CD4-positive, alpha-beta T cell (primary cell): Measurements from ENCODE around the gene DSTN. TPM values are rescaled to one million over a fixed set of nuclear protein-coding genes. Genes with fewer than 3 reads are reported as not detected.

Source experiments
- ATAC-seq: fragments of 200-7000 bp; cut with Tn5 transposase; one replicate; pipeline ENCODE4 v1.10.0; 2022; ENCODE audit warnings: mild to moderate bottlenecking; ENCODE audit not compliant: poor library complexity
- CTCF ChIA-PET: fragments of 350-600 bp; sonication (Branson Sonifier 250); formaldehyde crosslinking; loops from one replicate; lab custom pipeline; 2021; ENCODE audit warnings: antibody characterized with exemption, inconsistent platforms; lab: Charles Lee
- POLR2A ChIA-PET: fragments of 350-600 bp; sonication (Branson Sonifier 250); formaldehyde crosslinking; loops from one replicate; lab custom pipeline; 2021; ENCODE audit warnings: antibody characterized with exemption, inconsistent platforms; lab: Charles Lee
- DNase-seq, 14 experiments: peaks; one replicate each; pipeline ENCODE4 v3.0.0-alpha.2; 2013 to 2020; ENCODE audit warnings: mixed read lengths in 2 of 14
- H3K27ac ChIP-seq, 2 donors: one replicate each; pipeline versions ENCODE4 v1.5.1 to v1.7.0; 2013; ENCODE audit warnings: low read length in 2 of 2, low read depth in 1 of 2, mild to moderate bottlenecking in 1 of 2
- H3K27me3 ChIP-seq, 2 experiments: 1 replicate in 1 of 2; 2 replicates in 1 of 2; pipeline versions ENCODE4 v1.6.1 to v1.7.0; 2013; ENCODE audit warnings: low read length in 2 of 2, control low read depth in 1 of 2, mild to moderate bottlenecking in 1 of 2, moderate library complexity in 1 of 2; ENCODE audit not compliant: insufficient read depth in 2 of 2, control insufficient read depth in 1 of 2
- H3K36me3 ChIP-seq: one replicate; pipeline ENCODE4 v1.6.1; 2013; ENCODE audit warnings: low read length, control low read depth; ENCODE audit not compliant: insufficient read depth
- H3K4me1 ChIP-seq: one replicate; pipeline ENCODE4 v1.6.1; 2013; ENCODE audit warnings: low read length, control low read depth; ENCODE audit not compliant: insufficient read depth
- H3K4me3 ChIP-seq: one replicate; pipeline ENCODE4 v1.5.1; 2013; ENCODE audit warnings: mild to moderate bottlenecking, low read length, moderate library complexity
- H3K9me3 ChIP-seq, 2 experiments: 1 replicate in 1 of 2; 2 replicates in 1 of 2; pipeline versions ENCODE4 v1.6.1 to v1.7.0; 2013; ENCODE audit warnings: low read length in 2 of 2, mild to moderate bottlenecking in 2 of 2, control low read depth in 1 of 2, moderate library complexity in 1 of 2; ENCODE audit not compliant: control insufficient read depth in 1 of 2, insufficient read depth in 1 of 2
- H3K27ac Mint-ChIP-seq: one replicate; pipeline ENCODE4 v1.8.0; 2020; ENCODE audit warnings: mixed read lengths
- H3K27me3 Mint-ChIP-seq: one replicate; pipeline ENCODE4 v1.8.0; 2021; ENCODE audit warnings: mixed read lengths
- H3K36me3 Mint-ChIP-seq: one replicate; pipeline ENCODE4 v1.8.0; 2021; ENCODE audit warnings: low read depth, mixed read lengths
- H3K4me1 Mint-ChIP-seq: one replicate; pipeline ENCODE4 v1.8.0; 2021; ENCODE audit warnings: low read depth, mixed read lengths
- H3K4me3 Mint-ChIP-seq: one replicate; pipeline ENCODE4 v1.8.0; 2020; ENCODE audit warnings: mild to moderate bottlenecking, mixed read lengths
- H3K9me3 Mint-ChIP-seq: one replicate; pipeline ENCODE4 v1.8.0; 2020; ENCODE audit warnings: mixed read lengths
- intact Hi-C, 2 experiments: fragments of 100-400 bp; cut with DNase I in 1 of 2; cut with micrococcal nuclease in 1 of 2; formaldehyde crosslinking; loops; one replicate each; pipeline versions ENCODE4 v1.15.1 to v1.9.0; 2023 to 2025; cut with DNase I, micrococcal nuclease
- total RNA-seq, 174 experiments: library from RNA in 2 of 174; stranded (reverse) in 2 of 174; gene quantifications; one replicate each; pipeline ENCODE4 v1.2.3 and lab custom pipeline; 2021 to 2026
- TF ChIP-seq, protein P1 (sequence below): fragments of 200-600 bp; IDR thresholded peaks from one replicate; pipeline ENCODE4 v1.8.0; 2022; ENCODE audit warnings: antibody characterized with exemption, mild to moderate bottlenecking

The DSTN gene
- total RNA-seq, 2 experiments from 2014 or later, result 36.0 to 38.9 TPM

DNA sequence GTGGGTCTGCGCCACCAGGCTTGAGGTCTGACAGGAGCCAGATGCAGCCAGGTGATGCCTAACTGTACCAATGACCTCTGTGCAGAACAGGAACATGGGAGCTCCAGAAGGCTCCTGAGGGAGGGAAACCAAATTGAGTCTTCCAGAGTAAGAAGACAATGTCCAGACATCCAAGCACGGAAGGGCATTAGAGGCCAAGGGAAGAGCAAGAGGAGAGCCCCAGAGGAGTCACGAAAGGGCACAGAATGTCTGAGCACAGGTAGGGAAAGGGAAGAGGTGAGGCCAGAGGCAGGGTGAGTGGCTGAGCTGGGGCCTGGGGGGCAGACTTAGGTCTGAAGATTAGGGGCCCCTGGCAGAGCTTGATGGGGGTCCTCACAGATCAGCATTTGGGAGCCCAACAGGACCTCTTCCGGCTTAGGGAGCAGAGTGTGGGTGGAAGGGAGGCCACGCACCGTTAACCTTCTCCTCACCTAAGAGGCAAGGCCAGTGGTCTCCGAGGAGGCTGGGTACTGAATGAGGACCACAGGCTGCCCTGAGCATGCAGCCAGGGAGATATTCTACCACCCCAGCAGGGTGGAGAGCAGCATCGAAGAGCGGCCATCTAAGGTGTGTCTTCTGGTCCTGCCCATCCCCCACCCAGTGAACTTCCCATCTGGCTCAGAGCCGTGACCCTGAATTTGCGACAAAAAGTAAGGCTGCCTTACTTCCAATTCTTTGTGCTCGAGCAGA, 70.4 kb downstream of the DSTN start:
- no peak for ATAC-seq
- ChIA-PET CTCF (no interaction called here), POLR2A (no interaction called here)
- no peaks in the 10 kb centered on the region for H3K9me3 Mint-ChIP-seq
- no peaks in the 10 kb centered on the region for H3K4me1 Mint-ChIP-seq
- peaks cover 31% of the 10 kb centered on the region for H3K36me3 ChIP-seq
- no peaks in the 10 kb centered on the region for H3K27me3 Mint-ChIP-seq
- no peak overlapping the region for H3K4me3 ChIP-seq
- intact Hi-C loops, result no loop called here
- TF ChIP-seq, protein P1, sequence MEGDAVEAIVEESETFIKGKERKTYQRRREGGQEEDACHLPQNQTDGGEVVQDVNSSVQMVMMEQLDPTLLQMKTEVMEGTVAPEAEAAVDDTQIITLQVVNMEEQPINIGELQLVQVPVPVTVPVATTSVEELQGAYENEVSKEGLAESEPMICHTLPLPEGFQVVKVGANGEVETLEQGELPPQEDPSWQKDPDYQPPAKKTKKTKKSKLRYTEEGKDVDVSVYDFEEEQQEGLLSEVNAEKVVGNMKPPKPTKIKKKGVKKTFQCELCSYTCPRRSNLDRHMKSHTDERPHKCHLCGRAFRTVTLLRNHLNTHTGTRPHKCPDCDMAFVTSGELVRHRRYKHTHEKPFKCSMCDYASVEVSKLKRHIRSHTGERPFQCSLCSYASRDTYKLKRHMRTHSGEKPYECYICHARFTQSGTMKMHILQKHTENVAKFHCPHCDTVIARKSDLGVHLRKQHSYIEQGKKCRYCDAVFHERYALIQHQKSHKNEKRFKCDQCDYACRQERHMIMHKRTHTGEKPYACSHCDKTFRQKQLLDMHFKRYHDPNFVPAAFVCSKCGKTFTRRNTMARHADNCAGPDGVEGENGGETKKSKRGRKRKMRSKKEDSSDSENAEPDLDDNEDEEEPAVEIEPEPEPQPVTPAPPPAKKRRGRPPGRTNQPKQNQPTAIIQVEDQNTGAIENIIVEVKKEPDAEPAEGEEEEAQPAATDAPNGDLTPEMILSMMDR, result no peak
- no peak overlapping the region for H3K4me3 Mint-ChIP-seq
- DNase-seq, result no peak
- no peak overlapping the region for H3K27ac Mint-ChIP-seq
- H3K27ac ChIP-seq, result no peak overlapping the region
- peaks cover 22% of the 10 kb centered on the region for H3K36me3 Mint-ChIP-seq
- no peaks in the 10 kb centered on the region for H3K9me3 ChIP-seq
- H3K4me1 ChIP-seq, result no peaks in the 10 kb centered on the region
- H3K27me3 ChIP-seq, result no peaks in the 10 kb centered on the region

GRCh38 chr20:17640875-17641378, 71.1 kb downstream of the DSTN start:
- Mint-ChIP-seq H3K36me3 (peaks cover 16% of the 10 kb centered on the region), H3K27me3 (no peaks in the 10 kb centered on the region), H3K27ac (no peak overlapping the region), H3K4me1 (no peaks in the 10 kb centered on the region), H3K4me3 (no peak overlapping the region), H3K9me3 (no peaks in the 10 kb centered on the region)
- Histone ChIP-seq H3K4me3 (no peak overlapping the region), H3K36me3 (peaks cover 25% of the 10 kb centered on the region), H3K9me3 (no peaks in the 10 kb centered on the region), H3K4me1 (no peaks in the 10 kb centered on the region), H3K27ac (no peak overlapping the region), H3K27me3 (no peaks in the 10 kb centered on the region)
- CTCF ChIA-PET, result no interaction called here
- TF ChIP-seq, protein P1, result no peak
- ATAC-seq, result no peak
- intact Hi-C loops, result no loop called here
- DNase-seq, result no peak
- POLR2A ChIA-PET, result no interaction called here

DNA sequence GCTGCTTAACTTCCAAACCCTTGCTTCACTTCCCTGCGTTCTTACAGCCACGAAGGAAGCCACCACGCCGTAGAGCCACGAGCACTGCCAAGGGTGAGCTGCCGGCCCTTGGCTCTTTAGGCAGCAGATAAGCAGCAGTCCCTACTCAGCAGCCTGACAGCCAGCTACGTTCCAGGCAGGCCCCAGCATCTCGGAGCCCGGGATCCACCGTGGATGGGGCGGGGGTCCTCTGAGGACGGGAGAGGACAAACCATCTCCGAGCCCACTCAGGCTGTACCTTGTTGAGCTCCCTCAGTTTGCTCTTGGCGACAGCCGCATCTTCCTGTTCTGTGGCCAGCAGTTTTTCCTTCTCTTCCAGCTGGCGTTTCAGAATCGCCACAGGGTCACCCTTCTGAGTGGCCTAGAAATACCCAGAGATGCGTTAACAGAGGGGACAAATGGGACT, 71.7 kb downstream of the DSTN start:
- TF ChIP-seq, protein P1, result no peak
- peaks cover 20% of the 10 kb centered on the region for H3K36me3 ChIP-seq

More for the DNA sequence above, 71.7 kb downstream of the DSTN start:
- Mint-ChIP-seq H3K27ac (no peak overlapping the region), H3K4me3 (no peak overlapping the region), H3K27me3 (no peaks in the 10 kb centered on the region), H3K36me3 (peaks cover 10% of the 10 kb centered on the region), H3K4me1 (no peaks in the 10 kb centered on the region), H3K9me3 (no peaks in the 10 kb centered on the region)
- H3K27ac ChIP-seq, result no peak overlapping the region
- ChIA-PET CTCF (interaction anchor here (1.0 kb wide), 1 partner anchor 137 kb away, joined by 3 read pairs; no protein-coding TSS in a partner anchor), POLR2A (no interaction called here)
- ATAC-seq (no peak), DNase-seq (no peak)
- no peaks in the 10 kb centered on the region for H3K9me3 ChIP-seq
- no peaks in the 10 kb centered on the region for H3K27me3 ChIP-seq
- intact Hi-C loops, result no loop called here
- no peak overlapping the region for H3K4me3 ChIP-seq
- H3K4me1 ChIP-seq, result no peaks in the 10 kb centered on the region
